Measurements from ENCODE around the gene TNFAIP1. TPM values are rescaled to one million over a fixed set of nuclear protein-coding genes. Genes with fewer than 3 reads are reported as not detected.
A peak's percentile ranks its signal among the peaks of the same experiment; 100 is the strongest.

TNFAIP1 gene
- total and polyA plus RNA-seq, 7 experiments from 2014 or later = 8.0 to 26.9 (median 19.0) TPM

DNA sequence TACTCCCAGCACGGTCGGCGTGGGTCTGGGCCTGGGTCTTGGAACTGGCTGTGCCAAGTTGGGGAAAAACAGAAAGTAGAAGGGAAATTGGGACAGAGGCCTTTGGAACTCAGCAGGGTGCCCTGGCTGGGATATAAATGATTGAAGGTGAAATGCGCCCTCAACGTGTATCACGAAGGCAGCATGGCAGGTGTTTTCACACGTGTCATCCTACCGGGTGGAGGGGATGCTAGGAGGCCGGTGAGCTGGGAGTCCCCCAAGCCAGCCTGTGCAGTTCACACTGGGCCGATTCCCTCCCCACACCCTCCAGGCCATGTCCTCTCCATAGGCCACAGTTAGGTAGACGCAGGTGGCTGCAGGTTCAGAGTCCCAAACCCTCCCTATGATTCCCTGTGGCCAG lies 6.0 kb downstream of the TNFAIP1 start:
- H3K4me1 Mint-ChIP-seq = peaks cover 9 to 29% (median 22%) of the 10 kb centered on the region in 7 donors
- Histone ChIP-seq H3K9me3 (ENCODE audit: control insufficient read depth in 2 of 3, low read length in 3 of 3) (no peaks in the 10 kb centered on the region), H3K27me3 (ENCODE audit: control insufficient read depth in 2 of 2, insufficient read depth in 2 of 2, low read length in 2 of 2) (no peaks in the 10 kb centered on the region), H3K36me3 (ENCODE audit: control insufficient read depth in 2 of 3, insufficient read depth in 3 of 3, low read length in 3 of 3) (peaks cover 0 to 72% (median 10%) of the 10 kb centered on the region in 3 experiments), H3K4me1 (ENCODE audit: control insufficient read depth in 2 of 2, insufficient read depth in 2 of 2, low read length in 2 of 2) (peaks cover 2 to 3% of the 10 kb centered on the region in 2 donors), H3K27ac (ENCODE audit: low read depth, low read length) (no peak overlapping the region), H3K4me3 (ENCODE audit: low read length) (no peak overlapping the region)
- H3K27me3 Mint-ChIP-seq = no peaks in the 10 kb centered on the region
- ChIA-PET POLR2A (interaction anchor here (1.2 kb wide), 1 partner anchor 30 kb away, joined by 3 read pairs; the partner anchor contains the start of gene SARM1), CTCF (no interaction called here)
- H3K9me3 Mint-ChIP-seq = no peaks in the 10 kb centered on the region
- intact Hi-C loops (cut with micrococcal nuclease) = no loop called here
- ATAC-seq (no peak), DNase-seq (no peak)
- H3K36me3 Mint-ChIP-seq = peaks cover 0 to 31% (median 4%) of the 10 kb centered on the region in 5 donors
- no peak overlapping the region for H3K27ac Mint-ChIP-seq
- H3K4me3 Mint-ChIP-seq = no peak overlapping the region

DNA sequence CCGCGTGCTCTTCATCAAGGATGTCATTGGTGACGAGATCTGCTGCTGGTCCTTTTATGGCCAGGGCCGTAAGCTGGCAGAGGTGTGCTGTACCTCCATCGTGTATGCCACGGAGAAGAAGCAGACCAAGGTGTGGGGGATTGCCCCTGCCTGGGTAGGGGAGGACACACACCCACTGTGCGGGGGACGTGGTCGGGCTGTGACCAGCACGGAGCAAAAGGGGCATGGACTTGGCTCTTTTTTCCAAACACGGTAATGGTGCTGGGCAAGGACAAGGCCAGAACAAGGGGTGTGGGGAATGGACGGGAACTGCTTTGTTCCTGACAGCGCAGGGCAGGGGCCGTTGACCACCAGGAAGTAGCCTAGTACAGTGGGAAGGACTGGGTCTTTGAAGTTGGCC lies 6.8 kb downstream of the TNFAIP1 start:
- Histone ChIP-seq H3K36me3 (ENCODE audit: control insufficient read depth in 2 of 3, insufficient read depth in 3 of 3, low read length in 3 of 3) (peaks cover 0 to 80% (median 10%) of the 10 kb centered on the region in 3 experiments), H3K27ac (ENCODE audit: low read depth, low read length) (no peak overlapping the region), H3K27me3 (ENCODE audit: control insufficient read depth in 2 of 2, insufficient read depth in 2 of 2, low read length in 2 of 2) (no peaks in the 10 kb centered on the region), H3K9me3 (ENCODE audit: control insufficient read depth in 2 of 3, low read length in 3 of 3) (no peaks in the 10 kb centered on the region), H3K4me3 (ENCODE audit: low read length) (no peak overlapping the region), H3K4me1 (ENCODE audit: control insufficient read depth in 2 of 2, insufficient read depth in 2 of 2, low read length in 2 of 2) (no peaks in the 10 kb centered on the region)
- ChIA-PET CTCF (no interaction called here), POLR2A (interaction anchor here (0.6 to 1.2 kb wide), 2 partner anchors 10 to 29 kb away, joined by 3 to 5 read pairs; partner anchors contain the start of gene SARM1)
- Mint-ChIP-seq H3K27ac (peak overlapping the region in 1 of 9 donors; percentile 9), H3K4me3 (no peak overlapping the region), H3K27me3 (no peaks in the 10 kb centered on the region), H3K4me1 (peaks cover 3 to 21% (median 14%) of the 10 kb centered on the region in 7 donors), H3K36me3 (peaks cover 0 to 35% (median 4%) of the 10 kb centered on the region in 5 donors), H3K9me3 (no peaks in the 10 kb centered on the region)
- DNase-seq (no peak), ATAC-seq (no peak)
- intact Hi-C loops (cut with micrococcal nuclease) = no loop called here

DNA sequence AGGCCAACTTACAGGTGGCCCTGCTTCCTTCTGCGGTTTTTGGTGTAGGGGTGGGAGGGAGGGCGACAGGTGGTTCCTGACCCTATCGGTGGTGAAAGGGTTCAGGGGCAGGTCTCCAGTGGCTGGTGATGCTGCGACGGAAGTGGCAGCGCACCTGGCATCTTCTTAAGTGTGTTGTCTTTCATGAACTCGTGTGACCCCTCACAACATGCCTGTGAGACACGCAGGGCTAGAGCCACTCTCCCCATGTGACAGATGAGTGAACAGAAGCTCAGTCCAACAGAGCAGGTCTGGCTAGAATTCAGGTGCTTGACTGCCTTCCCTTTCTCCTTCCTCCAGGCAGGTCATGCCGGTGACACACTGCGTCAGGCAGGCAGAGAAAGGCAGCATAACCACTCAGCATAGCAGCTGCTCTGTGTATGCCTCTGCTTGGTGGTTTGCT lies 8.0 kb downstream of the TNFAIP1 start:
- Histone ChIP-seq H3K36me3 (ENCODE audit: control insufficient read depth in 2 of 3, insufficient read depth in 3 of 3, low read length in 3 of 3) (peaks cover 3 to 92% (median 14%) of the 10 kb centered on the region in 3 experiments), H3K4me3 (ENCODE audit: low read length) (no peak overlapping the region), H3K4me1 (ENCODE audit: control insufficient read depth in 2 of 2, insufficient read depth in 2 of 2, low read length in 2 of 2) (no peaks in the 10 kb centered on the region), H3K27ac (ENCODE audit: low read depth, low read length) (no peak overlapping the region), H3K9me3 (ENCODE audit: control insufficient read depth in 2 of 3, low read length in 3 of 3) (no peaks in the 10 kb centered on the region), H3K27me3 (ENCODE audit: control insufficient read depth in 2 of 2, insufficient read depth in 2 of 2, low read length in 2 of 2) (no peaks in the 10 kb centered on the region)
- ChIA-PET CTCF (no interaction called here), POLR2A (no interaction called here)
- H3K36me3 Mint-ChIP-seq = peaks cover 0 to 40% (median 4%) of the 10 kb centered on the region in 5 donors
- intact Hi-C loops (cut with micrococcal nuclease) = no loop called here
- H3K27me3 Mint-ChIP-seq = no peaks in the 10 kb centered on the region
- H3K4me1 Mint-ChIP-seq = peaks cover 0 to 10% (median 3%) of the 10 kb centered on the region in 7 donors
- H3K27ac Mint-ChIP-seq = peak overlapping the region in 6 of 9 donors; percentile 16 to 62 (median 42)
- no peak overlapping the region for H3K4me3 Mint-ChIP-seq
- DNase-seq = no peak
- H3K9me3 Mint-ChIP-seq = no peaks in the 10 kb centered on the region
- ATAC-seq = peak; percentile 32

DNA sequence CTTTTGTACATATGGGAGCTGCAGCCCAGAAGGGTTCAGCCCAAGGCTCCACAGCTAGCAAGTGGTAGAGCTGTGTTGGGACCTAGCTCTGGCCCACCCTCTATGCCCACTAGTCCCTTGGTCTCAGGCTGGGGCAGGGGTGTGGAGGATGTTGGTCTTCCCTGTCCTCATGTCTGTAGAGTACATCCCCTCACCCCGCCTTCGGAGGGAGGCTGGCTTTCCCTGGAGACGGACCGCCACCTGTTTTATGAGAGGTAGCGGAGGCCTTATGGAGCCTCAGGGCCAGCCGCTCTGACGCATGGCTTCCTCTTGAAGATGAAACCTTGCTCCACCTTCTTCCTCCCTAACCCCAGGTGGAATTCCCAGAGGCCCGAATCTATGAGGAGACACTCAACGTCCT lies 8.4 kb downstream of the TNFAIP1 start:
- no peak overlapping the region for H3K27ac ChIP-seq (ENCODE audit: low read depth, low read length)
- ChIA-PET POLR2A (interaction anchor here (0.6 to 1.0 kb wide), 2 partner anchors 13 to 132 kb away, joined by 3 read pairs; partner anchors contain the start of gene POLDIP2), CTCF (no interaction called here)
- intact Hi-C loops (cut with micrococcal nuclease) = no loop called here
- peaks cover 0 to 40% (median 4%) of the 10 kb centered on the region in 5 donors for H3K36me3 Mint-ChIP-seq
- no peaks in the 10 kb centered on the region for H3K27me3 ChIP-seq (ENCODE audit: control insufficient read depth in 2 of 2, insufficient read depth in 2 of 2, low read length in 2 of 2)
- peaks cover 3 to 97% (median 14%) of the 10 kb centered on the region in 3 experiments for H3K36me3 ChIP-seq (ENCODE audit: control insufficient read depth in 2 of 3, insufficient read depth in 3 of 3, low read length in 3 of 3)
- no peak overlapping the region for H3K4me3 ChIP-seq (ENCODE audit: low read length)
- H3K4me1 ChIP-seq (ENCODE audit: control insufficient read depth in 2 of 2, insufficient read depth in 2 of 2, low read length in 2 of 2) = no peaks in the 10 kb centered on the region
- H3K27me3 Mint-ChIP-seq = no peaks in the 10 kb centered on the region
- no peaks in the 10 kb centered on the region for H3K9me3 Mint-ChIP-seq
- ATAC-seq (no peak), DNase-seq (no peak)
- no peaks in the 10 kb centered on the region for H3K9me3 ChIP-seq (ENCODE audit: control insufficient read depth in 2 of 3, low read length in 3 of 3)
- no peak overlapping the region for H3K4me3 Mint-ChIP-seq
- peak overlapping the region in 3 of 9 donors; percentile 31 to 62 (median 43) for H3K27ac Mint-ChIP-seq
- peaks cover 0 to 7% (median 0%) of the 10 kb centered on the region in 7 donors for H3K4me1 Mint-ChIP-seq

DNA sequence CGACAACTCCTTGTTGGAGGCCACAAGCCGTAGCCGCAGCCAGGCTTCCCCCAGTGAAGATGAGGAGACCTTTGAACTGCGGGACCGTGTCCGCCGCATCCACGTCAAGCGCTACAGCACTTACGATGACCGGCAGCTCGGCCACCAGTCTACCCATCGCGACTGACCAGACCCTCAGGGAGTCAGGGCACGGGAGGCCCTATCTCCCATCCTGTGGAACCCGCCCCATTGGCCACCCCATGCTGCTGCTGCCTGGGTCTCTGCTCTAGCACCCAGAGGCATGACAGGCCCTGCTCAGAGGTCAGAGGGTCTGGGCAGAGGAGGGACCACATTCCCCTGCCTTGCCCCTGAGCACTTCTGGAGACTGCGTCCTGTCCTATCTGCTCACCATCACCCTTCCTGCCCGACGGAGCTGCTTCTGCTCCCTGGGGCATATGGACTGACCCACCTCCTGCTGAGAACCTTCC lies 8.9 kb downstream of the TNFAIP1 start:
- Mint-ChIP-seq H3K4me1 (peaks cover 0 to 4% (median 0%) of the 10 kb centered on the region in 7 donors), H3K36me3 (peaks cover 0 to 40% (median 4%) of the 10 kb centered on the region in 5 donors), H3K27ac (peak overlapping the region in 1 of 9 donors; percentile 43), H3K4me3 (no peak overlapping the region), H3K9me3 (no peaks in the 10 kb centered on the region), H3K27me3 (no peaks in the 10 kb centered on the region)
- no peak for ATAC-seq
- ChIA-PET CTCF (no interaction called here), POLR2A (interaction anchor here (0.6 to 1.0 kb wide), 2 partner anchors 13 to 131 kb away, joined by 3 read pairs; partner anchors contain the start of gene POLDIP2)
- peaks cover 3 to 98% (median 15%) of the 10 kb centered on the region in 3 experiments for H3K36me3 ChIP-seq (ENCODE audit: control insufficient read depth in 2 of 3, insufficient read depth in 3 of 3, low read length in 3 of 3)
- H3K4me1 ChIP-seq (ENCODE audit: control insufficient read depth in 2 of 2, insufficient read depth in 2 of 2, low read length in 2 of 2) = no peaks in the 10 kb centered on the region
- H3K4me3 ChIP-seq (ENCODE audit: low read length) = no peak overlapping the region
- H3K27ac ChIP-seq (ENCODE audit: low read depth, low read length) = no peak overlapping the region
- no peaks in the 10 kb centered on the region for H3K9me3 ChIP-seq (ENCODE audit: control insufficient read depth in 2 of 3, low read length in 3 of 3)
- no peak for DNase-seq
- intact Hi-C loops (cut with micrococcal nuclease) = no loop called here
- H3K27me3 ChIP-seq (ENCODE audit: control insufficient read depth in 2 of 2, insufficient read depth in 2 of 2, low read length in 2 of 2) = no peaks in the 10 kb centered on the region

DNA sequence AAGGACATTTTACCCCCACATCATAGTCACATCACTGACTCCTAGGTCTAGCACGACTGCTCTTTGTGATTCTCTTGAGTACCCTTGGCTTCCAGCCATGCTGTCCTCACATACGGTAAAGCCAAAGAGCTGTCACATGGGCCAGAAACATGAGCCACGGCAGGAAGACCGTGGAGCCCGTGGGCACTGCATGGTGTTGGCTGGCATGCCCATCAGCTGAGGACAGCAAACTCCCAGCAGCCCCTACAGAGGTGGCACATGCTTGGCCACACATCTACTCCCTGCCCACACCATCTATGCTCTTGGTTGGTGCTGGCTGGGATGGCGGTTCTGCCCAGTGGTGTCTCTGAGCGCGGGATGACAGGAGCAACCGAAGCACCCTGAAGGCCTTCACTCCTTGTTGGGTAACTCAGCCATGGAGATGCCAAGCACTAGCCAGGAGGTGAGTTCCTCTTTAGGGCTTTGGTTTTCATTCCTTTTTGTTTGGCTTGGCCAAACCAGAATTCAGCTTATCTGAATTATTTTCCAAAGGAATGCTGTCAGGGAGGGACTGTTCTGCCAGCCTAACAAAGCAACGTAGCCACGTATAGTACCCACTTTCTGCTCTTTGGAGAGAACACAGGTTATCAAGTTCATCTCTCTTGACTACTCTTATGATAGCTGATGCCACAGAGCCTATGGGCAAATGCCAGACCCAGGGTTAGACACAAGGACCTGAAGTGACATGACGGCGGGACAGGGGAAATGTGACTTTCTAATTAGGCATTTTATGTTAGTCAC lies 10.0 kb downstream of the TNFAIP1 start:
- intact Hi-C loops (cut with micrococcal nuclease) = no loop called here
- Histone ChIP-seq H3K4me3 (ENCODE audit: low read length) (no peak overlapping the region), H3K27me3 (ENCODE audit: control insufficient read depth in 2 of 2, insufficient read depth in 2 of 2, low read length in 2 of 2) (no peaks in the 10 kb centered on the region), H3K36me3 (ENCODE audit: control insufficient read depth in 2 of 3, insufficient read depth in 3 of 3, low read length in 3 of 3) (peaks cover 8 to 98% (median 19%) of the 10 kb centered on the region in 3 experiments), H3K9me3 (ENCODE audit: control insufficient read depth in 2 of 3, low read length in 3 of 3) (no peaks in the 10 kb centered on the region), H3K27ac (ENCODE audit: low read depth, low read length) (no peak overlapping the region), H3K4me1 (ENCODE audit: control insufficient read depth in 2 of 2, insufficient read depth in 2 of 2, low read length in 2 of 2) (no peaks in the 10 kb centered on the region)
- ChIA-PET POLR2A (interaction anchor here (0.9 to 1.8 kb wide), 3 partner anchors 10 to 12 kb away, joined by 3 to 8 read pairs (median 3); partner anchors contain the start of genes IFT20, POLDIP2 and TNFAIP1), CTCF (no interaction called here)
- H3K4me3 Mint-ChIP-seq = no peak overlapping the region
- no peaks in the 10 kb centered on the region for H3K9me3 Mint-ChIP-seq
- no peaks in the 10 kb centered on the region for H3K27me3 Mint-ChIP-seq
- DNase-seq (no peak), ATAC-seq (no peak)
- peaks cover 3 to 42% (median 7%) of the 10 kb centered on the region in 5 donors for H3K36me3 Mint-ChIP-seq
- H3K4me1 Mint-ChIP-seq = peaks cover 0 to 4% (median 0%) of the 10 kb centered on the region in 7 donors
- peak overlapping the region in 2 of 9 donors; percentile 54 to 59 for H3K27ac Mint-ChIP-seq
